Muscle layer of colon (tissue), 2 donors: Measurements from ENCODE around the gene HHIPL1.

Experiments used
- H3K27ac ChIP-seq: one replicate; pipeline ENCODE4 v1.7.0; 2013; ENCODE audit warnings: low read depth, mild to moderate bottlenecking, low read length, moderate library complexity
- H3K27me3 ChIP-seq, 2 donors: one replicate each; pipeline ENCODE4 v1.7.0; 2013; ENCODE audit warnings: low read length in 2 of 2, mild to moderate bottlenecking in 2 of 2; ENCODE audit not compliant: insufficient read depth in 2 of 2, control insufficient read depth in 1 of 2
- H3K36me3 ChIP-seq: one replicate; pipeline ENCODE4 v1.7.0; 2013; ENCODE audit warnings: mild to moderate bottlenecking, low read length; ENCODE audit not compliant: insufficient read depth
- H3K4me1 ChIP-seq: one replicate; pipeline ENCODE4 v1.7.0; 2013; ENCODE audit warnings: mild to moderate bottlenecking, low read length; ENCODE audit not compliant: insufficient read depth
- H3K4me3 ChIP-seq, 2 donors: one replicate each; pipeline ENCODE4 v1.7.0; 2013; ENCODE audit warnings: low read length in 2 of 2, low read depth in 1 of 2, mild to moderate bottlenecking in 1 of 2, moderate library complexity in 1 of 2
- H3K9ac ChIP-seq: one replicate; pipeline ENCODE4 v1.7.0; 2013; ENCODE audit warnings: low read length
- H3K9me3 ChIP-seq: one replicate; pipeline ENCODE4 v1.7.0; 2013; ENCODE audit warnings: mild to moderate bottlenecking, low read length
- donor health status: abdominal sarcoma.
- donor health status: Adenocarcinoma of cecum.

The HHIPL1 gene

DNA sequence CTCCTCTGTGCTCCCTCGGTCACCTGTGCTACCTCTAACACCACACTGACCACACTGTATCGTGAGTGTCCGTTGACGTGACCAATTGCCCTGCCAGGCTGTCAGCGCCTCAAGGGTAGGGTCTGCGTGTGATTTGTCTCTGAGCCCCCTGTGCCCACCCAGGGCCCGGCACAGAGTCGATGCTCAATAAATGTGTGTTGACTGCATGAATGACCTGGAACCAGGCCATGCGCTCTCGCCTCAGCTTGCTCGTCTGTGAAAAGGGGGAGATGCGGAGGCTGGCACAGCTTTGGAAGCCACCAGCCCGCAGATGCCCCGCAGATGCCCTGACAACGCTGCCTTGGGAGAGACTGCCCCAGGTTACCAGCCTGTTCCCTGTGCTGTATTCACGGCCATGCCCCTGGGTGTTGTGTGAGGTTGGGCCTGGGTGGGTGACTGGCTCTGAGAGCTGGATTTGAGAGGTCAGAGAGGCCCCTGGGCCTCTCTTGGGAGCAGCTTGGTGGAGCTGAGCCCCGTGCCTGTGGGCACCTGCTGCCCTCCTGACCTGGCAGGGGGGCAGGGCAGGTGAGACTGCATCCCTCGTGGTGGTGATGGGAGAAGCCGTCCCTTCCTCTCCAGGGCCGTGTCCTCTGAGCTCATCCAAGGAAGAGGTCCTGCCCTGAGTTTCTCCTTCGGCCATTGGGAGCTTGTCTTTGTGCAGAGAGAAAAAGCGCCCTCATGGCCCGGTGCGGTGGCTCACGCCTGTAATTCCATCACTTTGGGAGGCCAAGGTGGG, 82.4 kb downstream of the HHIPL1 start:
- Histone ChIP-seq H3K36me3 (no peaks in the 10 kb centered on the region), H3K9me3 (no peaks in the 10 kb centered on the region), H3K4me1 (peaks cover 18% of the 10 kb centered on the region), H3K9ac (no peak overlapping the region), H3K4me3 (no peak overlapping the region), H3K27me3 (no peaks in the 10 kb centered on the region), H3K27ac (no peak overlapping the region)

DNA sequence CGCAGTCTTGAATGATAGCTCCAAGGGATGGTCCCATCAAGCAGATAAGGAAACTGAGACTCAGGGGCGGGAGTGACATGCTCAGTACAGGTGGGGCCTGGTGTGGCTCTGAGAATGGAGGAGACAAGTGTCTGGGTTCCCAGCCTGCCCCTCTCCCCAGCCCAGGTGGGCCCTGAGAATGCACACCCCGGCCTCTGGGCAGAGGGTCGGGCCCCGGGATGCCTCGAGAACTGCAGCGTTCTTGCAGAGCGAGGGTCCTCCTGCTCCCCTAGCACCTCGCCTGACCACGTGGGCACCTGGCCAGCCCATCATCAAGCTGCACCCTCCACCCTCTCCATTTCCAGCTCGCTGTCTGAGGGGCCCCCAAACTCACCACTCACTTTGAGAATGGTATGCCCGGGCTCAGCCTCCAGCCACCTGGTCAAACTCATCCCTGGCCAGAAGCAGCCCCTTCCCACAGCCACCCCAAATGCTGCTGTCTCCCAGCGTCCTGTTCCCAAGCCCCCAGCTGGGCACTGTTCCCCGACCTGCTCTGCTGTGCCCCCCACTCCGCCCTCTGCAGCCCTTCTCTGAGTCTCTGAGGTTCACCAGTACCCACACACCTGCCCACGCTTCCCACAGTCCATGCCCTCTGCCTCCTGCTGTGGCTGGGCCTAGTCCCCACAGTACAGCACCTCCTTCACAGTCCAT, 83.4 kb downstream of the HHIPL1 start:
- H3K36me3 ChIP-seq: no peaks in the 10 kb centered on the region
- H3K9ac ChIP-seq: no peak overlapping the region
- H3K27me3 ChIP-seq: no peaks in the 10 kb centered on the region
- no peaks in the 10 kb centered on the region for H3K9me3 ChIP-seq
- H3K4me3 ChIP-seq: no peak overlapping the region
- H3K4me1 ChIP-seq: peaks cover 20% of the 10 kb centered on the region
- H3K27ac ChIP-seq: no peak overlapping the region

DNA sequence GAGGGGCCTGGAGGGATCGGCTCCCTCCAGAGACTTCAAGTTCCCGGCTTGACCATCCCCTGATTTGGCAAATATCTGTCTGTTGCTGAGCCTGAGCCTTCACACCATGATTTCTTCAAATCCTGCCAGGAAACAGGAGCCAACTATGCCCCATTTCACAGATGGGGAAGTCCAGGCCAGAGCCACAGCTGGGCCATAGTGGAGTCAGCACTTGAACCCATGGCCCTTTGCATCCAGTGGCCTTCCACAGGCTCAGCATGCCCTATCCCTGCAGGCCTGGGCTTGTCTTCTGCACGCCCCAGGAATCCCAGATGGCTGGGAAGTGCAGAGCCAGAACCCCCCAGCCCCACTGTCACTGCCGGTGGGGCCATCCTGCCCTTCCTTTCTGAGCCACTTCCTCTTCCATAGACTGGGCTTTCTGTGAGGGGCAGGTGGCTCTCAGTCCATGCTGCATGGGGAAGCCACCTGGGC, 84.1 kb downstream of the HHIPL1 start:
- H3K9me3 ChIP-seq: no peaks in the 10 kb centered on the region
- no peaks in the 10 kb centered on the region for H3K27me3 ChIP-seq
- no peak overlapping the region for H3K27ac ChIP-seq
- H3K36me3 ChIP-seq: no peaks in the 10 kb centered on the region
- H3K9ac ChIP-seq: no peak overlapping the region
- no peak overlapping the region for H3K4me3 ChIP-seq
- H3K4me1 ChIP-seq: peaks cover 20% of the 10 kb centered on the region
